ENCODE data around the gene GDPGP1. TPM values are rescaled to one million over a fixed set of nuclear protein-coding genes. Genes with fewer than 3 reads are reported as not detected.
"Not testable (repeated sequence)": the region's sequence is repeated elsewhere in the genome, so short reads cannot be mapped to it uniquely, and the experiment has no call there.

The GDPGP1 gene
- total and polyA plus RNA-seq, 10 of the 15 experiments (the other 5 are each of a cell fraction or from before 2014, with no cell fraction given) = 0.68 to 8.9 (median 3.0) TPM

DNA sequence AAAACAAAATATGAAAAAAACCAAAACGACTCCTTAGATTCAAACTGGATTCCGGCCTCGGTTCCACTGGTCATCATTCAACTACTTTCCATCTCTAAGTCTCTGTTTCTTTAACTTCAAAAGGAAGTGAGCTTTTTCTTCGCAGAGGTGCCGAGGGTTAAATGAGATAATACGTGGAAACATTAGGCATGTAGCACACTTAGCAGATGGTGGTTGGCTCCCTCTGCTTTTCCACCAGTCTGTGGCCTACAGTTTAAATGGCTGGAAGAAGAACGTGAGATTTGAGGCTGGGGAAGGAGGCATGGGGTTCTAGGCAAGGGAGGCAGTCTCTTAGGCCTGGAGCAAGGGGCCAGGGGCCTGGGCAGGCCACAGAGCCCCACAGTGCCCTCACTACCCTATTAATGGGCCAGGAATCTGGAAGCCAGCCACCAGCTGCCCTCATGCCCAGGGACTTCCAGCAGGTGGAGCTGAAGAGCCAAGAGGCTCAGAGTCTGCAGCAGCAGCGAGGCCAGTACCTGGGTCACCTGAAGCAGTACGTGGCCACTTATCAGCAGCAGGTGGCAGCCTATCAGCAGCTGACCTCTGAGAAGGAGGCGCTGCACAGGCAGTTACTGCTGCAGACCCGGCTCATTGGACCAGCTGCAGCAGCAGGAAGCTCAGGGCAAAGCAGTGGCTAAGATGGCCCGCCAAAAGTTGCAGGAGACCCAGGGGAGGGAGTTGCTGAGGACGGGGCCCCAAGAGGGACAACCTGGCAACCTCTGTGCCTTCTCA is 59.2 kb downstream of the GDPGP1 start:
- H3K9ac ChIP-seq (ENCODE audit: control insufficient read depth, insufficient read depth, low read length); intact Hi-C loops (cut with micrococcal nuclease; ENCODE audit: unreplicated experiment); H3K79me2 ChIP-seq (ENCODE audit: control insufficient read depth, insufficient read depth, low read length); H3K9me3 ChIP-seq (replicated peaks; ENCODE audit: control insufficient read depth, insufficient read depth, low read length); H3K36me3 ChIP-seq (ENCODE audit: control insufficient read depth in 2 of 2, insufficient read depth in 2 of 2, low read length in 1 of 2); H3K4me3 ChIP-seq; DNase-seq (ENCODE audit: low read depth, low spot score); in situ Hi-C loops (cut with MboI); H3K27me3 ChIP-seq (replicated peaks in 1 of 2; ENCODE audit: control insufficient read depth in 2 of 2, insufficient read depth in 2 of 2, low read length in 1 of 2); BruUV-seq (replicated peaks); H4K20me1 ChIP-seq (ENCODE audit: control insufficient read depth, insufficient read depth); H3K27ac ChIP-seq (ENCODE audit: control insufficient read depth, insufficient read depth); H3K4me1 ChIP-seq (ENCODE audit: control insufficient read depth, insufficient read depth, low read length): not testable (repeated sequence)
- peak; percentile 86 for ATAC-seq
- RAD21 ChIA-PET (ENCODE audit: unreplicated experiment) = interaction anchor here (0.6 to 2.2 kb wide), 14 partner anchors 9 to 638 kb away, joined by 3 to 18 read pairs (median 4); partner anchors contain the start of genes CIB1 and GDPGP1
- 26% methylated on average over 13 of the region's 13 CpGs for WGBS (ENCODE audit: insufficient coverage, insufficient replicate concordance, low lambda C conversion rate, missing lambda C conversion rate)
- SMC1A ChIA-PET (ENCODE audit: uncharacterized antibody, unreplicated experiment) = interaction anchor here (1.0 to 4.7 kb wide), 17 partner anchors 10 to 195 kb away, joined by 3 to 30 read pairs (median 4); no protein-coding TSS in a partner anchor
- POLR2A ChIA-PET = interaction anchor here (0.6 to 1.0 kb wide), 4 partner anchors 8 to 192 kb away, joined by 3 to 4 read pairs (median 4); no protein-coding TSS in a partner anchor
- Histone ChIP-seq H2AFZ (ENCODE audit: control insufficient read depth, low read depth, low read length) (peak overlapping the region; percentile 6), H3K4me2 (ENCODE audit: control insufficient read depth, insufficient read depth) (peak overlapping the region; percentile 27; the same call in 1 of the 2 replicates)
- TF ChIP-seq YY1 (IDR thresholded peaks at IDR 0.05; ENCODE audit: low read depth, low read length) (peak; percentile 57; the same call in 1 of the 2 replicates), SMC3 (IDR thresholded peaks at IDR 0.05; ENCODE audit: borderline replicate concordance, low read length) (peak; percentile 56), RAD21 (IDR thresholded peaks at IDR 0.05; ENCODE audit: insufficient read depth, low read depth, low read length) (peak; percentile 71), TCF12 (IDR thresholded peaks at IDR 0.05; ENCODE audit: low read depth, low read length) (peak; percentile 67; the same call in 1 of the 2 replicates)
- TF ChIP-seq, protein P1, sequence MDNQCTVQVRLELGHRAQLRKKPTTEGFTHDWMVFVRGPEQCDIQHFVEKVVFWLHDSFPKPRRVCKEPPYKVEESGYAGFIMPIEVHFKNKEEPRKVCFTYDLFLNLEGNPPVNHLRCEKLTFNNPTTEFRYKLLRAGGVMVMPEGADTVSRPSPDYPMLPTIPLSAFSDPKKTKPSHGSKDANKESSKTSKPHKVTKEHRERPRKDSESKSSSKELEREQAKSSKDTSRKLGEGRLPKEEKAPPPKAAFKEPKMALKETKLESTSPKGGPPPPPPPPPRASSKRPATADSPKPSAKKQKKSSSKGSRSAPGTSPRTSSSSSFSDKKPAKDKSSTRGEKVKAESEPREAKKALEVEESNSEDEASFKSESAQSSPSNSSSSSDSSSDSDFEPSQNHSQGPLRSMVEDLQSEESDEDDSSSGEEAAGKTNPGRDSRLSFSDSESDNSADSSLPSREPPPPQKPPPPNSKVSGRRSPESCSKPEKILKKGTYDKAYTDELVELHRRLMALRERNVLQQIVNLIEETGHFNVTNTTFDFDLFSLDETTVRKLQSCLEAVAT (IDR thresholded peaks at IDR 0.05) = 0 out of 2 replicates have a peak, but pooled peaks have one; percentile 21
- TF ChIP-seq, protein P2, sequence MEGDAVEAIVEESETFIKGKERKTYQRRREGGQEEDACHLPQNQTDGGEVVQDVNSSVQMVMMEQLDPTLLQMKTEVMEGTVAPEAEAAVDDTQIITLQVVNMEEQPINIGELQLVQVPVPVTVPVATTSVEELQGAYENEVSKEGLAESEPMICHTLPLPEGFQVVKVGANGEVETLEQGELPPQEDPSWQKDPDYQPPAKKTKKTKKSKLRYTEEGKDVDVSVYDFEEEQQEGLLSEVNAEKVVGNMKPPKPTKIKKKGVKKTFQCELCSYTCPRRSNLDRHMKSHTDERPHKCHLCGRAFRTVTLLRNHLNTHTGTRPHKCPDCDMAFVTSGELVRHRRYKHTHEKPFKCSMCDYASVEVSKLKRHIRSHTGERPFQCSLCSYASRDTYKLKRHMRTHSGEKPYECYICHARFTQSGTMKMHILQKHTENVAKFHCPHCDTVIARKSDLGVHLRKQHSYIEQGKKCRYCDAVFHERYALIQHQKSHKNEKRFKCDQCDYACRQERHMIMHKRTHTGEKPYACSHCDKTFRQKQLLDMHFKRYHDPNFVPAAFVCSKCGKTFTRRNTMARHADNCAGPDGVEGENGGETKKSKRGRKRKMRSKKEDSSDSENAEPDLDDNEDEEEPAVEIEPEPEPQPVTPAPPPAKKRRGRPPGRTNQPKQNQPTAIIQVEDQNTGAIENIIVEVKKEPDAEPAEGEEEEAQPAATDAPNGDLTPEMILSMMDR (IDR thresholded peaks at IDR 0.05 in 2 of 3, conservative IDR thresholded peaks at IDR 0.05 in 1 of 3; ENCODE audit: control insufficient read depth in 2 of 3, extremely low read depth in 1 of 3, insufficient read depth in 1 of 3, low read depth in 3 of 3, low read length in 3 of 3) = peak; percentile 63 to 91 (median 82)
- CTCF ChIA-PET = interaction anchor here (0.6 to 7.5 kb wide), 46 partner anchors 11 to 980 kb away, joined by 3 to 99 read pairs (median 4); partner anchors contain the start of genes RCCD1, SEMA4B and UNC45A
- peak; percentile 80 for FAIRE-seq
